Measurements from ENCODE around the gene FBXL15. TPM values are rescaled to one million over a fixed set of nuclear protein-coding genes. Genes with fewer than 3 reads are reported as not detected.

Gene FBXL15
- total RNA-seq, 1 experiment from 2014 or later = 24.6 TPM

- no peak for TF ChIP-seq ZNF416 (CRISPR knock-in tag; IDR thresholded peaks at IDR 0.05)
- TF ChIP-seq RORB (CRISPR knock-in tag; IDR thresholded peaks at IDR 0.05) = no peak
- TF ChIP-seq ZNF121 (CRISPR knock-in tag; IDR thresholded peaks at IDR 0.05) = no peak
- no peak for TF ChIP-seq SP1 (CRISPR knock-in tag; conservative IDR thresholded peaks at IDR 0.05)
- no peak for TF ChIP-seq NR3C1 (CRISPR knock-in tag; conservative IDR thresholded peaks at IDR 0.05; ENCODE audit: low read depth)
- TF ChIP-seq NFATC4 (CRISPR knock-in tag; IDR thresholded peaks at IDR 0.05) = no peak
Measured at GRCh38 chr10:102467318-102467717, 46.7 kb downstream of the FBXL15 start (continued).

- TF ChIP-seq ZNF416 (CRISPR knock-in tag; IDR thresholded peaks at IDR 0.05) = no peak
- TF ChIP-seq USF1 (CRISPR knock-in tag; IDR thresholded peaks at IDR 0.05) = no peak
- TF ChIP-seq ZNF232 (CRISPR knock-in tag; IDR thresholded peaks at IDR 0.05) = no peak
- TF ChIP-seq CREM (CRISPR knock-in tag; IDR thresholded peaks at IDR 0.05) = no peak
- TF ChIP-seq IRF2 (CRISPR knock-in tag; IDR thresholded peaks at IDR 0.05; ENCODE audit: borderline replicate concordance, low read depth) = no peak
- no peak for TF ChIP-seq ZBTB43 (CRISPR knock-in tag; IDR thresholded peaks at IDR 0.05)
- TF ChIP-seq IRF1 (CRISPR knock-in tag; IDR thresholded peaks at IDR 0.05) = no peak
- TF ChIP-seq ZNF263 (CRISPR knock-in tag; IDR thresholded peaks at IDR 0.05; ENCODE audit: low read depth) = no peak
- no peak for TF ChIP-seq ARID4B (CRISPR knock-in tag; IDR thresholded peaks at IDR 0.05; ENCODE audit: borderline replicate concordance)
- no peak for TF ChIP-seq HMGXB4 (CRISPR knock-in tag; IDR thresholded peaks at IDR 0.05)
- TF ChIP-seq TCF7 (CRISPR knock-in tag; IDR thresholded peaks at IDR 0.05; ENCODE audit: low read depth) = no peak
- no peak for TF ChIP-seq GRHL2 (CRISPR knock-in tag; IDR thresholded peaks at IDR 0.05; ENCODE audit: insufficient replicate concordance, severe bottlenecking)
- H3K4me1 Mint-ChIP-seq = peaks cover 17% of the 10 kb centered on the region
- ATAC-seq (no peak), DNase-seq (ENCODE audit: low spot score) (no peak)
- no peak overlapping the region for H3K4me3 Mint-ChIP-seq
- H3K27me3 Mint-ChIP-seq (ENCODE audit: low read depth) = no peaks in the 10 kb centered on the region
- peaks cover 6% of the 10 kb centered on the region; the same call in 1 of the 2 replicates for H3K36me3 Mint-ChIP-seq
- no peaks in the 10 kb centered on the region for H3K9me3 Mint-ChIP-seq
- H3K27ac Mint-ChIP-seq = no peak overlapping the region
- CTCF ChIA-PET = interaction anchor here (1.4 kb wide), 1 partner anchor 17 kb away, joined by 3 read pairs; the partner anchor contains the start of gene C10orf95
- POLR2A ChIA-PET = no interaction called here
Measured at GRCh38 chr10:102467971-102468438, 47.4 kb downstream of the FBXL15 start.

All from WTC11 (cell line).